ENCODE results near the gene CAMK1G. TPM values are rescaled to one million over a fixed set of nuclear protein-coding genes. Genes with fewer than 3 reads are reported as not detected.

The CAMK1G gene
- total and polyA plus RNA-seq, 12 donors = 0.11 to 0.71 (median 0.21) TPM; not detected in 9

DNA sequence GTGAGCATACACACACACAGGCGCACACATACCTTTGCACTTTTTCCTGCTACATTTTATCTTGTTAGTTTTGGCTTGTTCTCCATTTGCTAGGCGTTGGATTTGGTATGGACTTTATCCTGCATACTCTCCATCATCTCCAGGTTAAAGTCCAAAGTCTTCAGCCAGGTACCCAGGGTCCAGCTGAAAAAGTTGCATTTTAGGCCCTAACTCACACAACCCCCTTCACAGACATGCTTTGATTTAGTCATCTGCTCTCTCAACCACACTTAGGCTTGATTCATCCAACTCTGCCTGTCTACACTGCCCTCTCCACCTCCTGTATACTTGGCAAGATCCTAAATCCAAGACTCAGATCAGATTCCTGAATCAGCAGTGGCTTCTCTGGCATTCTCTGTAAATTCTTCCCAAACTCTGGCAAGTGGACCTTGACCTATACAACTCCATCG is 79.4 kb downstream of the CAMK1G start:
- Histone ChIP-seq H3K27me3 (no peaks in the 10 kb centered on the region), H3K9me3 (no peaks in the 10 kb centered on the region), H3K36me3 (no peaks in the 10 kb centered on the region), H3K4me1 (peaks cover 0 to 13% (median 0%) of the 10 kb centered on the region in 9 donors), H3K27ac (no peak overlapping the region), H3K4me3 (no peak overlapping the region)
- WGBS, 2 donors = 93 to 96% methylated on average over 3 of the region's 3 CpGs
- DNase-seq (no peak), ATAC-seq (no peak)
- TF ChIP-seq, protein P1, sequence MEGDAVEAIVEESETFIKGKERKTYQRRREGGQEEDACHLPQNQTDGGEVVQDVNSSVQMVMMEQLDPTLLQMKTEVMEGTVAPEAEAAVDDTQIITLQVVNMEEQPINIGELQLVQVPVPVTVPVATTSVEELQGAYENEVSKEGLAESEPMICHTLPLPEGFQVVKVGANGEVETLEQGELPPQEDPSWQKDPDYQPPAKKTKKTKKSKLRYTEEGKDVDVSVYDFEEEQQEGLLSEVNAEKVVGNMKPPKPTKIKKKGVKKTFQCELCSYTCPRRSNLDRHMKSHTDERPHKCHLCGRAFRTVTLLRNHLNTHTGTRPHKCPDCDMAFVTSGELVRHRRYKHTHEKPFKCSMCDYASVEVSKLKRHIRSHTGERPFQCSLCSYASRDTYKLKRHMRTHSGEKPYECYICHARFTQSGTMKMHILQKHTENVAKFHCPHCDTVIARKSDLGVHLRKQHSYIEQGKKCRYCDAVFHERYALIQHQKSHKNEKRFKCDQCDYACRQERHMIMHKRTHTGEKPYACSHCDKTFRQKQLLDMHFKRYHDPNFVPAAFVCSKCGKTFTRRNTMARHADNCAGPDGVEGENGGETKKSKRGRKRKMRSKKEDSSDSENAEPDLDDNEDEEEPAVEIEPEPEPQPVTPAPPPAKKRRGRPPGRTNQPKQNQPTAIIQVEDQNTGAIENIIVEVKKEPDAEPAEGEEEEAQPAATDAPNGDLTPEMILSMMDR (IDR thresholded peaks at IDR 0.05) = no peak
- intact Hi-C loops (cut with DNase I) = no loop called here

Small RNA genes lying within 50 kb of the gene (microRNA-seq; reads per million reads assigned to microRNA genes)
- gene MIR4260 = 0 reads per million in 2 donors

Other genes with a start within 250 kb of the CAMK1G start
- 1 to 10 TPM; 2.3 to 6.0 (median 3.8) TPM for gene LAMB3, start 68.7 kb downstream of the CAMK1G start, total RNA-seq
- gene LAMB3, start 68.7 kb downstream of the CAMK1G start, polyA plus RNA-seq = 1 to 10 TPM; 1.6 to 3.7 TPM
- 100 to 1,000 TPM in 7 of 10 donors, 10 to 100 TPM in 3; 75.3 to 491 (median 131) TPM for gene G0S2, start 91.7 kb downstream of the CAMK1G start, total RNA-seq
- 100 to 1,000 TPM in 1 of 2 donors, 10 to 100 TPM in 1; 90.0 to 223 TPM for gene G0S2, start 91.7 kb downstream of the CAMK1G start, polyA plus RNA-seq
- 10 to 100 TPM in 1 of 10 donors, 1 to 10 TPM in 9; 1.3 to 15.7 (median 3.0) TPM for gene HSD11B1, start 121.1 kb downstream of the CAMK1G start, total RNA-seq
- 1 to 10 TPM in 1 of 2 donors, under 1 TPM in 1; 0.59 to 7.2 TPM for gene HSD11B1, start 121.1 kb downstream of the CAMK1G start, polyA plus RNA-seq
- 1 to 10 TPM in 4 of 10 donors, under 1 TPM in 6; 0.45 to 8.0 (median 0.85) TPM for gene TRAF3IP3, start 172.3 kb downstream of the CAMK1G start, total RNA-seq
- under 1 TPM; 0.58 to 0.59 TPM for gene TRAF3IP3, start 172.3 kb downstream of the CAMK1G start, polyA plus RNA-seq
- gene C1orf74, start 200.8 kb downstream of the CAMK1G start, total RNA-seq = 1 to 10 TPM; 1.2 to 2.8 (median 1.9) TPM
- gene C1orf74, start 200.8 kb downstream of the CAMK1G start, polyA plus RNA-seq = 1 to 10 TPM; 1.0 to 1.2 TPM
- gene IRF6, start 222.4 kb downstream of the CAMK1G start, total RNA-seq = 10 to 100 TPM; 25.1 to 69.4 (median 43.8) TPM
- 10 to 100 TPM in 1 of 2 donors, 1 to 10 TPM in 1; 1.2 to 11.3 TPM for gene IRF6, start 222.4 kb downstream of the CAMK1G start, polyA plus RNA-seq
- 1 to 10 TPM; 2.3 to 4.2 (median 3.4) TPM for gene UTP25, start 244.3 kb downstream of the CAMK1G start, total RNA-seq
- 1 to 10 TPM in 1 of 2 donors, under 1 TPM in 1; 0.73 to 1.5 TPM for gene UTP25, start 244.3 kb downstream of the CAMK1G start, polyA plus RNA-seq

All from heart right ventricle (tissue), 16 donors.